ENCODE measurements around the gene BLOC1S4. TPM values are rescaled to one million over a fixed set of nuclear protein-coding genes. Genes with fewer than 3 reads are reported as not detected.

The BLOC1S4 gene
- total and polyA plus RNA-seq, 2 donors (not counting 1 experiment from before 2014, with no cell fraction given) = 26.3 to 35.5 TPM

- H3K27ac ChIP-seq (ENCODE audit: low read length in 2 of 2) = no peak overlapping the region
Measured at GRCh38 chr4:6758728-6759127, 42.8 kb downstream of the BLOC1S4 start.

GRCh38 chr4:6760865-6761264, 44.9 kb downstream of the BLOC1S4 start:
- ATAC-seq (ENCODE audit: low read depth) = no peak
- POLR2A ChIA-PET = no interaction called here

More at GRCh38 chr4:6758728-6759127, 42.8 kb downstream of the BLOC1S4 start:
- no peak overlapping the region for H2AFZ ChIP-seq (ENCODE audit: insufficient read depth, low read depth, low read length, poor library complexity, severe bottlenecking)
- CTCF ChIA-PET = no interaction called here
- H4K20me1 ChIP-seq (ENCODE audit: control insufficient read depth, insufficient read depth, low read length, poor library complexity, severe bottlenecking) = no peaks in the 10 kb centered on the region
- WGBS (ENCODE audit: insufficient coverage) = 96% methylated on average over 2 of the region's 4 CpGs
- H3K79me2 ChIP-seq (ENCODE audit: control insufficient read depth, insufficient read depth, low read length) = no peaks in the 10 kb centered on the region
- H3K9ac ChIP-seq (ENCODE audit: low read length) = no peak overlapping the region
- no peaks in the 10 kb centered on the region for H3K9me3 ChIP-seq (ENCODE audit: control extremely low read depth in 1 of 3, control insufficient read depth in 2 of 3, insufficient read depth in 1 of 3, low read length in 2 of 3)
- intact Hi-C loops (cut with micrococcal nuclease) = no loop called here
- no peaks in the 10 kb centered on the region for H3K36me3 ChIP-seq (replicated peaks in 1 of 2; ENCODE audit: control extremely low read depth in 1 of 2, control insufficient read depth in 1 of 2, extremely low read depth in 1 of 2, insufficient read depth in 2 of 2, low read length in 1 of 2)
- no peak overlapping the region for H3K4me3 Mint-ChIP-seq
- H3K27me3 Mint-ChIP-seq = peaks cover 22% of the 10 kb centered on the region
- ATAC-seq (ENCODE audit: low read depth) (no peak), DNase-seq (no peak)
- no peaks in the 10 kb centered on the region for H3K4me1 ChIP-seq (ENCODE audit: control insufficient read depth in 2 of 2, insufficient read depth in 2 of 2, low read length in 2 of 2)
- H3K9me3 Mint-ChIP-seq (ENCODE audit: insufficient read depth) = no peaks in the 10 kb centered on the region
- TF ChIP-seq CTCF (IDR thresholded peaks at IDR 0.05) (no peak), EZH2 (IDR thresholded peaks at IDR 0.05; ENCODE audit: borderline replicate concordance, insufficient read depth, low read depth, low read length, poor library complexity, severe bottlenecking) (no peak)
- no peak overlapping the region for H3K4me2 ChIP-seq (replicated peaks; ENCODE audit: low read depth, low read length, poor library complexity, severe bottlenecking)
- no peaks in the 10 kb centered on the region for H3K4me1 Mint-ChIP-seq
- H3K27ac Mint-ChIP-seq = no peak overlapping the region
- POLR2A ChIA-PET = no interaction called here
- H3K4me3 ChIP-seq (ENCODE audit: control extremely low read depth in 1 of 5, extremely low read depth in 1 of 5, insufficient read depth in 1 of 5, low read depth in 2 of 5, low read length in 4 of 5) = no peak overlapping the region
- peaks cover 0 to 4% (median 0%) of the 10 kb centered on the region in 4 experiments for H3K27me3 ChIP-seq (replicated peaks in 1 of 4; ENCODE audit: control extremely low read depth in 1 of 4, control insufficient read depth in 3 of 4, insufficient read depth in 4 of 4, low read length in 3 of 4)

More at GRCh38 chr4:6760865-6761264, 44.9 kb downstream of the BLOC1S4 start:
- Mint-ChIP-seq H3K9me3 (ENCODE audit: insufficient read depth) (no peaks in the 10 kb centered on the region), H3K27me3 (peaks cover 34% of the 10 kb centered on the region), H3K4me3 (no peak overlapping the region), H3K4me1 (no peaks in the 10 kb centered on the region), H3K27ac (no peak overlapping the region)
- intact Hi-C loops (cut with micrococcal nuclease) = no loop called here
- no peaks in the 10 kb centered on the region for H3K9me3 ChIP-seq (ENCODE audit: control extremely low read depth in 1 of 3, control insufficient read depth in 2 of 3, insufficient read depth in 1 of 3, low read length in 2 of 3)
- H3K4me1 ChIP-seq (ENCODE audit: control insufficient read depth in 2 of 2, insufficient read depth in 2 of 2, low read length in 2 of 2) = no peaks in the 10 kb centered on the region
- H3K36me3 ChIP-seq (replicated peaks in 1 of 2; ENCODE audit: control extremely low read depth in 1 of 2, control insufficient read depth in 1 of 2, extremely low read depth in 1 of 2, insufficient read depth in 2 of 2, low read length in 1 of 2) = no peaks in the 10 kb centered on the region
- no peak overlapping the region for H3K4me2 ChIP-seq (replicated peaks; ENCODE audit: low read depth, low read length, poor library complexity, severe bottlenecking)
- no peak overlapping the region for H3K4me3 ChIP-seq (ENCODE audit: control extremely low read depth in 1 of 5, extremely low read depth in 1 of 5, insufficient read depth in 1 of 5, low read depth in 2 of 5, low read length in 4 of 5)
- H4K20me1 ChIP-seq (ENCODE audit: control insufficient read depth, insufficient read depth, low read length, poor library complexity, severe bottlenecking) = no peaks in the 10 kb centered on the region
- H3K9ac ChIP-seq (ENCODE audit: low read length) = no peak overlapping the region
- CTCF ChIA-PET = no interaction called here
- no peak for TF ChIP-seq CTCF (IDR thresholded peaks at IDR 0.05)
- TF ChIP-seq EZH2 (IDR thresholded peaks at IDR 0.05; ENCODE audit: borderline replicate concordance, insufficient read depth, low read depth, low read length, poor library complexity, severe bottlenecking) = no peak
- H3K27ac ChIP-seq (ENCODE audit: low read length in 2 of 2) = no peak overlapping the region
- no peak for DNase-seq
- peaks cover 0 to 10% (median 2%) of the 10 kb centered on the region in 4 experiments for H3K27me3 ChIP-seq (replicated peaks in 1 of 4; ENCODE audit: control extremely low read depth in 1 of 4, control insufficient read depth in 3 of 4, insufficient read depth in 4 of 4, low read length in 3 of 4)
- no peaks in the 10 kb centered on the region for H3K79me2 ChIP-seq (ENCODE audit: control insufficient read depth, insufficient read depth, low read length)
- H2AFZ ChIP-seq (ENCODE audit: insufficient read depth, low read depth, low read length, poor library complexity, severe bottlenecking) = no peak overlapping the region
- WGBS (ENCODE audit: insufficient coverage) = 90% methylated on average over 6 of the region's 9 CpGs
